Adrenal gland (tissue), 12 donors: ENCODE measurements around the gene PCID2. TPM values are rescaled to one million over a fixed set of nuclear protein-coding genes. Genes with fewer than 3 reads are reported as not detected.

Experiments used
- DNase-seq, 7 donors: peaks; one replicate each; pipeline ENCODE4 v3.0.0-alpha.2; 2019 to 2020
- H3K27ac ChIP-seq, 5 donors: fragments of 200-600 bp; sonication (generic) in 4 of 5; 1 replicate in 3 of 5; 2 replicates in 2 of 5; pipeline versions ENCODE4 v1.5.1 to v1.8.0; 2016 to 2020; ENCODE audit warnings: mild to moderate bottlenecking in 1 of 5
- H3K27me3 ChIP-seq: fragments of 200-600 bp; 2 replicates; pipeline ENCODE4 v1.8.0; 2021
- H3K36me3 ChIP-seq, 2 donors: fragments of 200-600 bp; replicated peaks in 1 of 2; 1 replicate in 1 of 2; 2 replicates in 1 of 2; pipeline versions ENCODE4 v1.5.1 to v1.8.0; 2018 to 2022
- H3K4me1 ChIP-seq, 2 donors: fragments of 200-600 bp; replicated peaks in 1 of 2; 1 replicate in 1 of 2; 2 replicates in 1 of 2; pipeline versions ENCODE4 v1.5.1 to v1.8.0; 2018 to 2021
- H3K4me3 ChIP-seq, 4 donors: fragments of 200-600 bp; sonication (generic) in 3 of 4; one replicate each; pipeline ENCODE4 v1.5.1; 2016 to 2018
- H3K9me3 ChIP-seq, 3 donors: fragments of 200-600 bp; sonication (generic) in 1 of 3; replicated peaks in 1 of 3; 1 replicate in 2 of 3; 2 replicates in 1 of 3; pipeline versions ENCODE4 v1.5.1 to v1.8.0; 2016 to 2021
- CTCF ChIP-seq, 6 experiments: fragments of 450-650 bp in 4 of 6; fragments of 200-600 bp in 2 of 6; sonication (generic) in 1 of 6; IDR thresholded peaks; 1 replicate in 5 of 6; 2 replicates in 1 of 6; pipeline versions ENCODE4 v1.5.1 to v1.8.0; 2016 to 2021; ENCODE audit warnings: antibody characterized with exemption in 6 of 6, mild to moderate bottlenecking in 2 of 6, moderate library complexity in 1 of 6
- POLR2A ChIP-seq, 2 donors: fragments of 450-650 bp; IDR thresholded peaks; one replicate each; pipeline ENCODE4 v1.6.1; 2017; ENCODE audit warnings: antibody characterized with exemption in 2 of 2, mild to moderate bottlenecking in 2 of 2, moderate library complexity in 1 of 2
- WGBS, 4 donors: extraction: QIAGEN DNeasy Blood & Tissue Kit in 2 of 4; methylation state at CpG; one replicate each; pipeline versions ENCODE4 v1.1.5 to v1.1.7; 2013 to 2017; 5-methylcytosine and 5-hydroxymethylcytosine counted together
- intact Hi-C, 2 donors: fragments of 100-400 bp; cut with DNase I; formaldehyde crosslinking; loops; one replicate each; pipeline versions ENCODE4 v1.14.1 to v1.15.0; 2022 to 2023
- polyA plus RNA-seq, 3 donors: library from polyadenylated mRNA; stranded (reverse); fragments of 200-250 nt in 2 of 3; fragments of 350-450 nt in 1 of 3; fragmentation: Illumina TruSeq in 1 of 3; extraction: RNeasy Lipid Tissue Mini Kit (QIAGEN cat#74804) in 1 of 3; gene quantifications; one replicate each; pipeline ENCODE4 v1.2.3, GENCODE V29; 2013 to 2014
- total RNA-seq, 9 donors: library from RNA; depleted of rRNA in 4 of 9; stranded (reverse); fragments of >200 nt in 4 of 9; fragments of 120-200 nt in 1 of 9; fragmentation: NEBNext Ultra II Directional in 1 of 9; extraction: Animal tissue kit (Norgen Biotek cat#: 25700) in 1 of 9; gene quantifications; one replicate each; pipeline versions ENCODE4 v1.1.0 to v1.2.4, GENCODE V29; 2013 to 2023
- donor health status: healthy with polysubstance abuse.
- donor health status: Bipolar disorder and iron deficiency.
- donor health status: DM: yes; HTN: yes; CAD: no.
- donor health status: DM: no; HTN: no; CAD: no.
- donor health status: DM: no; HTN: no; CAD: no.
- donor health status: DM: yes; HTN: yes; CAD: no.

PCID2 gene
- total and polyA plus RNA-seq, 12 donors: 26.4 to 87.2 (median 45.3) TPM

DNA sequence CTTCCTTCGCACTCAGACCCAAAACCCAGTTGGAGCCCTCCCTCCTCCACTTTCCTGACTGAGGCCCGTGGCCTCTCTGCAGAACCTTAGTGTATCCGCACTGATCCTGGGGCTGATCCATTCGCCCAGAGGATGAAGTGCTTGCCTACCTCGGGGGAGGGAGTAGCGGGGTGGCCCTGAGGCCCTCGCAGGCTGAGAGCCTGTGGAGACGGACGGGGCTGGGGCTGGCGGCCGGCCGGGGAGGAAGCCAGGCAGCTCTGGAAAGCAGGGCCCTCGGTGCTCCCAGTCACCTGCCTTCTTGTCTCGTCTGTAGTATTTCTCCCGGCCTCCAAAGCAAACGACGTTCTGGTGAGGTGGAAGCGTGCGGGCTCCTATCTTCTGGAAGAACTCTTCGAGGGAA, 48.8 kb downstream of the PCID2 start:
- Histone ChIP-seq H3K27ac (no peak overlapping the region), H3K27me3 (no peaks in the 10 kb centered on the region), H3K36me3 (no peaks in the 10 kb centered on the region), H3K4me3 (no peak overlapping the region), H3K4me1 (peaks cover 0 to under 1% of the 10 kb centered on the region in 2 donors), H3K9me3 (no peaks in the 10 kb centered on the region)
- WGBS, 4 donors: 83 to 92% (median 87%) methylated on average over 17 to 20 of the region's 20 CpGs
- TF ChIP-seq POLR2A (IDR thresholded peaks at IDR 0.05) (no peak), CTCF (IDR thresholded peaks at IDR 0.05) (no peak)
- peak in 1 of 7 donors; percentile 37 for DNase-seq
- intact Hi-C loops: no loop called here

DNA sequence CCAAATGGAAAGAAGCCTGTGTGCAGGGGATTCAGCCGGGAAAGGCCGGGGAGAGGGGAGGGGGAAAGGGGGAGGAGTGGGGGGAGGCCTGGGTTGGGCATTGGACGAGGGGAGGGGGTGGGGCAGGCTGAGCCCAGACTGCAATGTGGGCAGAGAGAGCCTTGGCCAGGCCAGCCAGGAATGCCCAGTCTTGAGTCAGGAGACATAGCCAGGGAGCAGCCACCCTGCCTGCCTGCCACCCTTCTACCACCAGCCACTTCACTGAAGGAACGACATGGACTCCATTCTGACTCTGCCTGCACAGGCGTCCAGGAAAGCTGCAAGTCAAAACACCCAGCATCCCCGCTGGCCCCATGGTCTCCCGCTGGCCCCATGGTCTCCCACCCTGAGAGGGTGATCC, 49.5 kb downstream of the PCID2 start:
- Histone ChIP-seq H3K4me3 (no peak overlapping the region), H3K4me1 (peaks cover 0 to 4% of the 10 kb centered on the region in 2 donors), H3K27me3 (no peaks in the 10 kb centered on the region), H3K36me3 (no peaks in the 10 kb centered on the region), H3K9me3 (no peaks in the 10 kb centered on the region), H3K27ac (no peak overlapping the region)
- intact Hi-C loops: no loop called here
- peak in 1 of 7 donors; percentile 47 for DNase-seq
- WGBS, 4 donors: 59 to 80% (median 76%) methylated on average over 3 to 7 of the region's 7 CpGs
- no peak for TF ChIP-seq POLR2A (IDR thresholded peaks at IDR 0.05)
- no peak for TF ChIP-seq CTCF (IDR thresholded peaks at IDR 0.05)

GRCh38 chr13:113157929-113158747, 50.3 kb downstream of the PCID2 start, which contains the start of gene PROZ:
PROZ (plus strand) TSS chr13:113158648; CDS start chr13:113158661, 13 bp downstream.
- Histone ChIP-seq H3K36me3 (no peaks in the 10 kb centered on the region), H3K9me3 (no peaks in the 10 kb centered on the region), H3K27ac (no peak within 1 kb of the TSS), H3K4me1 (peaks cover 4 to 10% of the 10 kb centered on the region in 2 donors), H3K27me3 (no peaks in the 10 kb centered on the region), H3K4me3 (no peak within 1 kb of the TSS)
- peak in 1 of 7 donors; percentile 43 for DNase-seq
- intact Hi-C loops: no loop called here
- whole genome bisulfite sequencing, 4 donors: 57 to 73% (median 66%) methylated on average over 16 of the region's 16 CpGs
- TF ChIP-seq CTCF (IDR thresholded peaks at IDR 0.05): no peak
- TF ChIP-seq POLR2A (IDR thresholded peaks at IDR 0.05): no peak

DNA sequence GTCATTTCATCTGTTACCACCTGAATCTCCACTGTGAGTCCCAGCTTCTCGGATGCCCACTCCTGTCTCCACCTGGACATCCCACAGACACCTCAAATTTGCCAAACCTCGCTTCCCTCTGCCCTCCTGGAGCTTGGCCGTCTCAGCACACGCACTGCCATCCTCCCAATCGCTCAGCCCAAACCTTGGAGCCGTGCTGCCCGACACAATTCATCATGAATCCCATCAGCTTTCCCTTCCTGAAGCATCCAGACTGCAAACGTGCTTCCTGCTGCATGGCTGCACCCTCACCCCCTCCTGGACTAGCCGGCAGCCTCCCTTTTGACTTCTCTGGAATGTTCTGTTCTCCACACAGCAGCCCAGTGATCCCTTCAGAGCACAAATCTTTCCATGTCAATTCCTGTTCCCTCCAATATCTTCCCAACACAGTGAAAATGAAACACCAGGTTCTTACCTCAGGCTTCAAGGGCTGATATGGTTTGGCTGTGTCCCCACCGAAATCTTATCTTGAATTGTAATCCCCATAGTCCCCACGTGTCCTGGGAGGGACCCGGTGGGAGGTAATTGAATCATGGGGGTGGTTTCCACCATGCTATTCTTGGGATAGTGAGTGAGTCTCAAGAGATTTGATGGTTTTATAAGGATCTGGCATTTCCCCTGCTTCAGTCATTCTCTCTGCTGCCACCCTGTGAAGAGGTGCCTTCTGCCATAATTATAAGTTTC, 51.1 kb downstream of the PCID2 start:
- DNase-seq: peak in 1 of 7 donors; percentile 39
- Histone ChIP-seq H3K27ac (no peak overlapping the region), H3K4me3 (no peak overlapping the region), H3K4me1 (peaks cover 11 to 17% of the 10 kb centered on the region in 2 donors), H3K36me3 (no peaks in the 10 kb centered on the region), H3K27me3 (no peaks in the 10 kb centered on the region), H3K9me3 (no peaks in the 10 kb centered on the region)
- 65 to 74% (median 66%) methylated on average over 12 of the region's 12 CpGs for WGBS, 4 donors
- intact Hi-C loops: no loop called here
- TF ChIP-seq POLR2A (IDR thresholded peaks at IDR 0.05) (no peak), CTCF (IDR thresholded peaks at IDR 0.05) (no peak)
